CD4-positive, alpha-beta T cell treated with Interleukin-17A for 4 hours (primary cell): ENCODE data around the gene RHOT2.
"Not testable (repeated sequence)": the region's sequence is repeated elsewhere in the genome, so short reads cannot be mapped to it uniquely, and the experiment has no call there.

Experiments used
- DNase-seq: peaks from one replicate; pipeline ENCODE4 v3.0.0-alpha.2; 2020; ENCODE audit warnings: mixed read lengths

RHOT2 gene

DNA sequence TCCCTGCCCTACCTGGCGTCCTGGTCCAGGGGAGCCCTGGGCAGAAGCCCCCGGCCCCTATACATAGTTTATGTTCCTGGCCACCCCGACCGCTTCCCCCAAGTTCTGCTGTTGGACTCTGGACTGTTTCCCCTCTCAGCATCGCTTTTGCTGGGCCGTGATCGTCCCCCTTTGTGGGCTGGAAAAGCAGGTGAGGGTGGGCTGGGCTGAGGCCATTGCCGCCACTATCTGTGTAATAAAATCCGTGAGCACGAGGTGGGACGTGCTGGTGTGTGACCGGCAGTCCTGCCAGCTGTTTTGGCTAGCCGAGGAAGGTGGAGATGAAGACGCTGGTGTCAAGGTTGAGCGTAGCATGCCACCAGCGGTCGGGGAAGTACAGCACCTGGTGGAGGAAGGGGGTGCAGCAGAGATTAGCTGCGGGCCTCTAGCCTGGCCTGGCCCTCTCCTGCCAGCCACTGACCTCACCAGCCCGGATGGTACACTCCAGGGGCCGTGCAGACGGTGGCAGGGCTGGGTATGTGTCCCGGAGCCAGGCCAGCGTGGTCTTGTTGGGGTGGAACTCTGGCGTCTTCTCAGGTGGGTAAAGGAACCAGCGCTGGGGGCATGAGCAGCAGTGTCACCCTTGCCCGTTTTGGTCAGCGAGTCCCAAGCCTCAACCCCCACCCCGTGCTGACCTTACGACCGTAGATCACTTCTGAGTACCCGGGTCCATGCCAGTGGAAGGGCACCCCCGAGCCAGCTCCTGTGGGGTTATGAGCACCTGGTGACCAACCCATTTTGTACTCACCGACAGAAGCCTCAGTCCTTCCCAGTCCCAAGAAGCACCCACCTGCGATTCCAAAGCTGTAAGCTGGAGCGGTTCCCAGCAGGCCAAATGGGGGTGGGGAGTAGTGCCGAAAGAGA lies 14.8 kb downstream of the RHOT2 start:
- no peak for DNase-seq

DNA sequence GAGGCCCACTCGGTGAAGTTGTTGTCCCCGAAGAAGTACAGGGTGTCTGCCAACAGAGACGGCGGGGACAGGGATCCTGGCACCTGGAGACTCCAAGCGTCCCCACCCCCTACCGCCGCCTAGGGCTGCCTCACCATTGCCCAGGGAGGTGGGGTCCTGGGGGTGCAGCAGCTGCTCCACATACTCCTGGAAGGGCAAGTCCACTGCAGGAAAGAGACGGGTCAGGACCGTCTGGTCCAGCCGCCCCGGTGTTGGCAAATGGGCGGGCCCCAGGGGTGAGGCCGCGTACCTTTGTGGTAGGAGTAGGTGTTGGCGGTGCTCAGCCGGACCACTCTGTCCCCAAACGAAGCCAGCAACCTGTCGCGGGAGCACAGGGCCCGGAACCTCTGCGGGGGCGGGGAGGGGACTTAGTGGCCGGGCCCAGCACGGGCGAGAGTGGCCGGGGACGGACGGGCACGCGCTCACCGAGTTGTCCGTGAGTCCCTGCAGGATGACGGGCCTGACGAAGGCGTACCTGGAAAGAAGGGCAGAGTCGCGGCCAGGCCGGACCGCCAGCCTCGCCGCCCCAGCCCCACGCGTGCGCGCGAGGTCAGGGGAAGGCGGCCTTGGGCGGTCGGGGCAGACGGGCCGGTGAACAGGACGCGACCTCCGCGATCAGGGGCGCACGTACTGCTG lies 15.6 kb downstream of the RHOT2 start:
- DNase-seq = no peak

DNA sequence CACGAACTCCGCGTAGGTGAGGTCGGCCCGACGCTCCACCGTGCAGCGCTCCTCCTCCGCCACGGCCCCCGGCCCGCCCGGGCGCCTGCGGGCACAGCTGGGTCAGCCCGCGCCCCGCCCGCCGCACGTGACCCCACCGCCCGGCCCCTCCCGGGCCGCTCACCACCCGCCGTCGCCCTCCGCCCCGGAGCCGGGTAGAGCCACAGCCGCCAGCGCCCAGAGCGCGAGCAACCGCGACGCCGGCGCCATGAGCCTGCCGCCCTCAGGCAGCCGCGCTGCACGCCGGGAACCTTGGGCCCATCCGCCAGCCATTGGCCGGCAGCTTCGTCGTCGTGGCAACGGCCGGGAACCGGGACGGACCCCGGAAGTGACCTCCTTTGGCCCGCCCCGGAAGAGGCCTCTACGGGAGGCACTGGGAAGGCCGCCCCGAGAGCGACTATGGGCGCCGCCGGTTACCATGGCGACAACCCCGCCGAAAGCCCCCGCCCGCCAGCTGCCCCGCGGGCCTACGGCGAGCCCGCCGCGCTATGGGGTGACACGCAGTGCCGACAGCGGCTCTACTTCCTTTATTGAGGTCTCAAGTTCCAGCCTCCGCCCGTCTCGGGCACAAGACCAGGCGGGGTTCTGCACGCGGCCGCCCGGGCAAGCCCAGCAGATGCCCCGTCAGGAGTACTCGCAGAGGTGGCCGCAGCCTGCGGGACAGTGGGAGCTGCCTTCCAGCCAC lies 16.3 kb downstream of the RHOT2 start, which contains the start of gene JMJD8:
TSS of gene JMJD8 (minus strand) at position 264 of the 724 bp plus-strand sequence. CDS start at position 249, 15 bp downstream.
- DNase-seq = peak; percentile 98

DNA sequence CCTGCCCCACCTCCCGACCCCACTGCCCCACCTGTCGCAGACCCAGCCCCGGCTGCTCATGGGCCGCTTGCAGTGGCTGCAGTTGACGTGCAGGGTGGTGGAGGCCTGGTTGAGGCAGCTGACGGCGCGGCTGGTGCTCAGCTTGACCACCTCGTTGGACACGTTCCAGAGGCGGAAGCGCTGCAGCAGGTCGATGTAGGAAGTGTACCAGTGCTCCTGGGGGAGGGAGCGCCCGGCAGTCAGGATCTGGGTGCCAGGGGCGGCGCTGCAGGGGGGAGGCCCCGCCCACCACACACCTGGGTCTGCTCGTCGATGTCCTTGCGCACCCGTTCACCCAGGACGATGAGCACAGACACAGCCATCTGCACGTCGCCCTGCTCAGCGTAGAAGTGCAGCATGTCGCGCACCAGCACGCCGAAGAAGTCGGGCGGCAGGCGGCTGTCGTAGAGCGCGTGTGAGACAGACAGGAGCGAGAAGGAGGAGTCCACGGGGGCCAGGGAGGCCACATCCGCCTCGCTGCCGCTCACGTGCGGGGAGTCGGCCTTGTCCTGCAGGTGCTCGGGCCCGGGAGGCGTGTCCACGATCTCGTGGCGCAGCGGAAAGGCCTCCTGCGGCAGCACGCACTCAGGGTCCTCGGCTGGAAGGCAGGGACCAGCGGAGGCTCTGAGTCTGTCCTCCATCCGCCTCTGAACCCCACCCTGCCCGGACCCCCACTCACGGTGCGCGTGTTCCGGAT lies 17.2 kb downstream of the RHOT2 start:
- DNase-seq = no peak

DNA sequence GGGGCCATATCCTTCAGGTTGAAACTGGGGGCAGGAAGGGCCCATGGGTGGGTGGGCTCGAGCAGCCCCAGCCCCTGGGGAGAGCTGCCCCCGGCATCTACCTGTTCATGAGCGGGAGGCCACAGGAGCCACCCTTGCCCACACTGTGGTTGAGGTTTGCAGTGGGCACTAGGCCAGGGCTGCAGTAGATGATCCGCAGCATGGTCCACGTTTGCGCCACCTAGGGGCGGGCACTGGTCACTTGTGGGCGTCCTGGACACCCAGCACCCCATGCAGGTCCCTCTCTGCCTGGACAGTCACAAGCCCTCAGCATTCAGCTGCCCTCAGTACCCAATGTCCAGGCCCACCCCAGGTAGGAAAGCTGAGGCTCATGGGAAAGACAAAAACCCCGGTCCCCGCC lies 18.0 kb downstream of the RHOT2 start:
- DNase-seq = no peak

DNA sequence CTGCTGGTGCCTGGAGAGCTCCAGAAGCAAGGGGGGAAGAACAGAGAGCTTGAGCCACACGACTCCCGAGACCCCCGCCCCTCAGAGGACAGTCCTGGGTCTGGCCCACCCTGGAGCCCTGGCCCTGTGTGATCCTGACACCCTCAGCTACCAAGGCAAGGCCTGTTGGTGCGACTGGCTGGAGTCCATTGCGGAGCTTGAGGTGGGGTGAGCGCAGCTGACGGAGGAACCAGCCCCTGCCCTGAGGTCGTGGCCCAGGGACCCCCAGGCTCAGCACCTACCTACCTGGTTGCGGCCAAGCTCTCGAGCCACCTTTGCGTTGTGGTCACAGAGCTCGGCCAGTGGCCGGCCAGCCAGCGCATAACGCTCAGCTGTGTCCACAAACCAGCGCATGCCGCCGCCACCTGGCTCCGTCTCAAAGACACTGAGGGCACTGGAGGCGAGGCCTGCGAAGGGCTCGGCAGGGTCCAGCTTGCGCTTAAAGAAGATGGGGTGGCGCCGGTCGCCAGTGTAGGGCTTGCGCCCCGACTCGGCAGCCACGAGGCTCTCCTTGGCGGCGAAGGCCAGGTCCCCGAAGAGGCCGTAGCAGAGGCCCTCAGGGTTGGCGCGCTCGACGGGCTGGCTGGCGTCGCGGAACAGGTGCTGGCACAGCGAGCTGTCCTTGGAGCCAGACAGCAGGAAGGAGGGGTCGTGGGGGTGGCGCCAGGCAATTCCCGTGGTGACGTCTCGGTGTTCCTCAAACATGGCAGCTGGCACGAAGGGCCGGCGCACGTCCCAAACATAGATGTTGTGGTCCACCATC lies 18.7 kb downstream of the RHOT2 start:
- no peak for DNase-seq

DNA sequence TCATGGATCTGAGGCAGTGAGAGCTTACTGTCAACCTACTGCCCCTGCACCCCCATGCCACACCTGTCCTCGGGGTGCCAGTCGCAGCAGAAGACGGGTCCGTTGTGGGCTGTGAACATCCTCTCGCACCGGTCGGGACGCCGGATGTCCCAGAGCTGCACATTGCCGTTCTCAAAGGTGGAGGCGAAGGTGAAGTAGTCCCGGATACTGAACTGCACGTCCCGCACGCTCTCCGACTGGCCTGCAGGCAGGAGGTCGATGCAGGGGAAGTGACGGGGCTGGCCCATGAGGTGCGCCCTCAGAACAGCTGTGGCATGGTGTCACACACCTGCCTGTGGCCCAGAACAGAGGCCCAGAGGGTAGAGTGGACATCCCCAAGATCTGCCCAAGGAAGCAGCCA lies 19.6 kb downstream of the RHOT2 start:
- no peak for DNase-seq

DNA sequence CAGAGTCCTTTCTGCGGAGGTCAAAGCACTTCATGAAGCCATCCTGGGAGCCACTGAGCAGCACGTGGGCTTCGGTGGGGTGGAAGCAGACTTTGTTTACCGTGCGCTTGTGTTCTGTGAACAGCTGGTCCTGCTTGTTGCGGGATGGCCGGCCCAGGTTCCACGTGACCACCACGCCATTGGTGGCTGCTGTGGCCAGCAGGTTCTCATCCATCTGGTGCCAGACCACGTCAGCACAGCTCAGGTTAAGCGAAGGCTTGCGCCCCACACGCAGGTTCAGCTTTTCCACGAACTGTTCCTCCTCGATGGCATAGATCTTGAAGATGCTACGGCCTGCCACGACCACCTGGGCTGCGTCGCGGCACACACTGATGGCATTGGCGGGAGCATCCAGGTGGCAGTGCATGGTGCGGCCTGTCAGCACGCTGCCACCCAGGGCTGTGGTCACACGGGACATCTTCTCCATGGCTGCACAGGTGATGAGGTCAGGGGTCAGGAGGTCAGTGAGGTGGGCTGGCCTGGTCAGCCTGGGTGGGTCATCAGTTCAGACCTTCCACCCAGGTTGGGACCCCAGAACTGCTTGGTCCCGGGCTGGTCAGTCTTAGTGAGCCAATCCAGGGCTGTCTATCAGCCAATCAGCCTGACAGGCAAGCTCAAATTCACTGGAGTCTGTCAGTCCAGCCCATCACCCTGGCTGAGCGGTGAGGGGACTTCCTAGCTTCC lies 21.4 kb downstream of the RHOT2 start:
- no peak for DNase-seq

DNA sequence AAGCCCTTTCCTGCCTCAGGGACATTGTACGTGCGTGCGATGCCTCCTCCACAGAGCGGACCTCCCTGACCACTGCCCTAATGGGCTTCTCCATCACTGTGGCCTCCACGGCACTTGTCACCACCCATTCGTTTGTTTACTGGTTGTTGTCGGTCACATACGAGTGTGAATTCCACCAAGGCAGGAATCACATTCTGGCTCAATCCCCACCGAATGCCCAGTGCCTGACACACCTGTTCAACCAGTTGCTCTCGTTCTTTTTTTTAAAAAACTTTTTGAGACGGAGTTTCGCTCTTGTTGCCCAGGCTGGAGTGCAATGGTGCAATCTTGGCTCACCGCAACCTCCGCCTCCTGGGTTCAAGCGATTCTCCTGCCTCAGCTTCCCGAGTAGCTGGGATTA lies 23.3 kb downstream of the RHOT2 start:
- DNase-seq = not testable (repeated sequence)

DNA sequence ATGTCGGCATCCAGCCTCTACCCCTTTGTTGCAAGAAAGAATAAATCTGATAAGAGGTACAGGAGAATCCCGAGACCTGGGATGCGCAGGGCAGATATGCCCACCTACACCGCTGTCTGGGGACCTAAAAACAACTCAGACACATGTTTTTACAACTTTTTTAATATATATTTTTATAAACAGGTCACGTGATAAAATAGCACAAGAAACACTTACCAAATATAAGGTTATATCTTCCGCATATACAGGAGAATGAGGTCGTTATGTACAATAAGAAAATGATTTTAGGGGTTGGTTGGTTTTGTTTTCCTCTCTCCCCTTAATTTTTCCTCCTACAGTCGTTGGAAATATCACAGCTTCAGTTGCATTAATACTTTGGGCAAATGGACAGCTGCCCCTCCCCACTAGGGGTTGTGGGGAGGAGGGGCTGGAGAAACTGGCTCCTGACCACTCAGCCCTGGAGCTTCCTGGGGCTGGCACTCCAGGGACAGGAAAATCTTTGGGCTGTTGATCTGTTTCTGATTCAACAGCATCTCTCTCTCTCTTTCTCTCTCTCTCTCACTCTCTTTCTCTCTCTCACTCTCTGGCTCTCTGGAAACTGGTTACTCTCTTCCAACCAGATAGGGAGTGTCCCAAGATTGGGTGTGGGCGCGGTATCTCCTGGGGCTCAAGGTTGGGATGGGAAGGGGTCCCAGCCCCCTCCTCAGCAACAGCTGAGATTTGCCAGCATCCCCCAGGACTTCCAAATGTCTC lies 24.6 kb downstream of the RHOT2 start:
- DNase-seq = no peak

DNA sequence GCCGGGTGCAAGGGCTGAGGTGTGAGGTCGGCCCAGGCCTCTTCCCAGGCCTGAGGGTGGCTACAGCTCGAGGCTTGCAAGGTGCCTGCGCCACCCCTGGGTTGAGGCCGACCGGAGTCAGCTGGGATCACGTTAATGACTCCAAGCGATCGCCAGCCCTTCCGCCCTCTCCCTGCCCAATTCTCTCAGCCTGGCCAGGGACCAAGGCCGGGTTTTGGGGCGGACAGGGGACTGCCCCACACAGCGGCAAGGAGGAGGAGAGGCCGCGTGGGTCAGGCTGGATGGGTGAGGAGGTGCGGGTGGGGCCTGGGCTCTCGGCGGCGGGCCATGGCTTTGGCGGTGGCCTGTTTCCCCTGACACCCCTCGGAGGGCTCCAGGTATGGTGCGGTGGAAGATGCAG lies 25.4 kb downstream of the RHOT2 start:
- no peak for DNase-seq

DNA sequence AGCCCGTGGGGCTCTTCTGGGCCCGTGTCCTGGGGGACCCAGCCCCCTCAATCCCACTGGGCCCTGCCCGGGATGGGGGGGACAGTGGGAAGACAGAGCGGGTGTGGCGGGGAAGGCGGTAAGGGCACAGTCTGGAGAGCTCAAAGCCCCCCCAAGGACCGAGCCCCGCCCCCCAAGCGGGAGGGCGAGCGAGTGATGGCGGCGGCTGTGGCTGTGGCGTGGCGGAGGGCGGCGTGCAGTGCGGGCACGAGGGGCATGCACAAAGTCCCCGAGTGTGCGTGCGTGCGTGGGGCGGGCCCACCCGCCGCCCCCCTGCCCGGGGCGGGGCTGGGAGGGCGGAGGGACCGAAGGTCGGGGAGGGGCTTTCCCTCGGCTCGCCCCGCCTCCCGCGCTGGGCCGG lies 25.8 kb downstream of the RHOT2 start:
- DNase-seq = no peak

DNA sequence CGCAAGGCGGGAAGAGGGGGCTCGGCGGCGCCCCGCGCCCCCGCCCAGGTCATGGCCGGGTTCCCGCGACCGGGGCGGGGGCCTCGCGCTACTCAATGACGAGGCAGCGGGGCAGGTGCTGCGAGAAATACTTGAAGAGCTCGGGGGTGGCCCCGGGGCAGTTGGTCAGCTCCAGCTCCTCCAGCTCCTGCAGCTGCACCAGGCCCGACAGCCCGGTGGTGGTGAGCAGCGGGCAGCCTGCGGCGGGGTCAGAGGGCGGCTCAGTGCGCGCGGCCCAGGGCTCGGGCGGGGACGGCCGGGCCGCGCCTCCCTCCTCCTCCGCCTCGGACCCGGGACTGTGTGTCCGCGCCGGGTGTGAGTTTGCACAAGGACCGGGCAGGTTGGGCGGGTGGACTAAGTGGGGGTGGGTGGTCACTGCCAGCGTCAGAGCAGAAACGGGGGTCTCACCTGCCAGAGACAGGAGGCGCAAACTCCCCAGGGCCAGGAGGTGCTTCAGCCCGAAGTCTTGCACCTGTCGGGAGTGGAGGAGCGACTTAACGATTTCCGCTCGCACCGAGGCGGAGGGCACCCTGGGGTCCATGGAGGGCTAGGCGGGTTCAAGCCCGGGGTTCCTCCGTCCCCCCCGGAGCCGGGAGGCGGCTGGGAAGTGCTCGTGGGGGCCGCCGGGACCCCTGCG lies 26.4 kb downstream of the RHOT2 start:
- peak; percentile 33 for DNase-seq

DNA sequence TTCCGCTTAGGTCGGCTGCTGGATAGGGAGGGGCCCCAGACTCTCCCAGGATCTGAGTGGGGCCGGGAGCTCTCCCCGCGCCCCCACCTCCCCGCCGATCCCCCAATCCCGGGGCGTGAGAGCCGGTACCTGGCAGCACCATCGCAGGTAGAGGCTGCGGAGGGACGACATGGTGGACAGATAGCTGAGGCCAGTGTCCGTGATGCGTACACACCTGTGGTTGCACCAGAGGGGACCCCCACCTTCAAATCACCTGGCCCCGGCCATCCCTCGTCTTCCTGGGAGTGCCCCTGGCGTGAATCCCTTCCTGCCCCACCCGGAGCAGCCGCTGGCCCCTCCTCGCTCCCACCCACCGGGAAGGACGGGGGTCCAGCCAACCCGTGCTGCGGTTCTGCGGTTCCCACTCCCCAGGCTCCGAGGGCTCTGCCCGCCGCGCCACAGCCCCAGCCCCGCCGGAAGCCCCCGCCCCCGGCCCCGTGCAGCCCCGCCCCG lies 27.0 kb downstream of the RHOT2 start:
- DNase-seq = no peak

DNA sequence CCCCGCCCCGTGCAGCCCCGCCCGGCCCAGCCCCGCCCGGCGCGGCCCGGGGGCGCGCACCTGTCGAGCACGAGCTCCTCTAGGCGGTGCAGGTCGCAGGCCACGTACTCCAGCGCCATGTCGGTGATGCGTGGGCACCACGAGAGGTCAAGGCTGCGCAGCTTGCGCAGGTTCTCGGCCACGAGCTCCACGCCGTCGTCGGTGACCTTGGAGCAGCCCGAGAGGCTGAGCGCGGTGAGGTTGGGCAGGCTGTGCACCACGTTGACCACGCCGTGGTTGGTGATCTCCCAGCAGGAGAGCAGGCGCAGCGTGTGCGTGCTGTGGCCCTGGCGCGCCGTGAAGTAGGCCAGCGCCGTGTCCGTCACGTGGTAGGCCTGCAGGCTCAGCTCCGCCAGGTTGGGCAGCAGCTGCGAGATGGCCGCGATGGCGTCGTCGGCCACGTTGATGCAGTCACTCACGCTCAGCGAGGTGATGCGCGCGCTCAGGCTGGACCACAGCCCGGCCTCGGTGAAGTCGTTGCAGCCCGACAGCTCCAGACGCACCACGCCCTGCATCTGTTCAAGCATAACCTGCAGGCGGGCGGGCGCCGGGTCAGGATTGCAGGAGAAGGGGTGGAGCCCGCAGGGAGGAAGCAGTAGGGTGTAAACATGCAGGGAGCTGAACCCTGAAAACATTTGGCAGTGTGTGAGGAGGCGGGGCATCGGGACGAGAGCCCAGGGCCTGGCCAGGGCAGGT lies 27.6 kb downstream of the RHOT2 start:
- peak; percentile 82 for DNase-seq

DNA sequence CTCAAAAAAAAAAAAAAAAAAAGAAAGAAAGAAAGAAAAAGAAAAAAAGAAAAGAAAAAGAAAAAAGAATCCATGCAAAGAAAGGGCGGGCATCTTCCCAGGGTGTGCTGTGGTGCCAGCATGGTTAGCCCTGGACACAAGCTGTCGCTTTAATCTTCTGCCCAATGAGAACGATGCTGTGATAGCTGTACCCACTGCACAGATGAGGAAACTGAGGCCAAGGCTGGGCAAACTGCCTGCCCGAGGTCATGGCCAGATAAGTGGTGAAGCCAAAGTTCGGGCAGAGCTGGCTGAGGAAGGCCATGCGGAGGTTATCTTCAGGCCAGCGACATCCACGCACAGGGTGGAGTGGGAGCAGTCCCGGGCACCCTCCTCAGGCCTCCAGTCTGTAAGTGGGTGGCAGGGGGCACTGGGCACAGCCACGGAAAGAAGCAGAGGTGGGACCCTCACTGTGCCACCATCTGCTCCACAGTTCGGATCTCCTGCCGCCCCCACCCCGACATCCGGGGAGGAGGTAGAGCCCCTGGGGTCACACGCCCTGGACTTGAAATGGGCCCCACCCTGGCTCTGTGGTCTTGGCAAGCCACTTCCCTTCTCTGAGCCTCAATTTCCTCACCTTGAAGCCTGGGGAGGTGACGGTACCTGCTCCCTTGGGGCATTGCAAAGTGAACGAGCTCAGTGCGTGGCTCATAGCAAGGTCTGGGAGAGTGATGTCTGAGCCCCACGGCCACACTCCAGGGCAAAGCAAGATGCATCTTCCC lies 31.2 kb downstream of the RHOT2 start:
- DNase-seq = no peak

DNA sequence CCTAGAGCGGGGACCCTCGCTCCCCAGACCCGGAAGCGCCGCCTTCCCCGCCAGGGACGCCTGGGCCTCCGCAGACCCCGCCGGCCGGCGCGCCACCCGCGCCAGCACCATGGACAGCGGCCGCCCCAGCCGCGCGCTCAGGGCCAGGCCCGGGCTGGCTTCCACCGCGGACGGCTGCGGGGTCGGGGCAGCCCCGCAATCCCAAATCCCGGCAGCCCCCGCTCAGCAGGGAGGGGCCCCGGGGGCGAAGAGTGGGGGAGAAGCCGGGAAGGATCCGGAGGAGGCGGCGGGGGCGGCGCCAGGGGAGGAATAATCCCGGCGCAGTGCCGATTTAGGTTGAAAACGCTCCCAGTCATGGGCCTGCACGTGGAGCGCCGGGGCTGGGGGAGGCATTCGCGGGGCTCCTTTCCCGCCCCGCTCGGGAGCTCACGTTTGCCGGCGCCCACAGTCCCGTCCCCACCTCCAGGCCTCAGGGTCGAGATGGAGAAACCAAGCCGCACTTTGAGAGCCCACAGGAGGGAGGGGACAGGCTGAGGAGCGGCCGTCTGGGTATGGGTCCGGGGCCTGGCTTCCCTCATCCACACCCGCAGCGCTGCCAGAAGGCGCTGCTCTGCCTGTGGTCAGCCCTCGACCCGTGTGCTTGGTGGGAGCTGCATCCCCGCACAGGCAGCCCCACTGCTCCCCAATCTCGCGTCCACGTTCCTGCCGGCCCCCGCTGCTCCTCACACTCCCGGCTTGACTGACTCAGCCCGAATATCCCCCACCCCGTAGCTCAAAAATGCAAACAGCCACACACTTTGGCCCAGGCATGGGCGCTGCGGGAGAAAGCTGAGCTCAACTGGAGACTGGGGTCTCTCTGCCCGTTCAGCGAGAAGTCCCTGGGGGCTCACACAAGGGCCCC lies 33.0 kb downstream of the RHOT2 start:
- DNase-seq = peak; percentile 65
